A673 (cell line): ENCODE results near the gene SLC7A8. TPM values are rescaled to one million over a fixed set of nuclear protein-coding genes. Genes with fewer than 3 reads are reported as not detected.
"Not testable (repeated sequence)": the region's sequence is repeated elsewhere in the genome, so short reads cannot be mapped to it uniquely, and the experiment has no call there.

ENCODE experiments used
- BruUV-seq: library from RNA; stranded (reverse); fragments of 400-500 nt; replicated peaks from 2 replicates; lab custom pipeline; 2021; lab: Mats Ljungman, UMichigan
- CTCF ChIA-PET: fragments of 300-600 bp; sonication (Branson Sonifier 250); formaldehyde crosslinking; loops from one replicate; lab custom pipeline; 2022; ENCODE audit warnings: antibody characterized with exemption; lab: Charles Lee
- POLR2A ChIA-PET: fragments of 300-600 bp; sonication (Branson Sonifier 250); formaldehyde crosslinking; loops from one replicate; lab custom pipeline; 2022; ENCODE audit warnings: antibody characterized with exemption; ENCODE audit not compliant: low non-redundant PET; lab: Charles Lee
- DNase-seq: peaks from one replicate; pipeline ENCODE4 v3.0.0-alpha.2; 2015; ENCODE audit warnings: low spot score
- H3K27ac ChIP-seq: fragments of 200-600 bp; sonication (generic); 2 replicates; pipeline ENCODE4 v1.5.1; 2016; ENCODE audit warnings: mixed run types, low read depth, mild to moderate bottlenecking, mixed read lengths, antibody characterized with exemption, low read length; ENCODE audit not compliant: poor library complexity, severe bottlenecking
- H3K27me3 ChIP-seq: fragments of 200-600 bp; sonication (generic); replicated peaks from 2 replicates; pipeline ENCODE4 v1.6.1; 2017; ENCODE audit warnings: mixed run types, low read depth, mild to moderate bottlenecking, mixed read lengths, antibody characterized with exemption, low read length; ENCODE audit not compliant: insufficient read depth, poor library complexity
- H3K36me3 ChIP-seq: fragments of 200-600 bp; sonication (generic); 2 replicates; pipeline ENCODE4 v1.6.1; 2016; ENCODE audit warnings: mixed run types, mild to moderate bottlenecking, mixed read lengths, antibody characterized with exemption, low read length; ENCODE audit not compliant: insufficient read depth, poor library complexity, severe bottlenecking
- H3K4me1 ChIP-seq: fragments of 200-600 bp; sonication (generic); 2 replicates; pipeline ENCODE4 v1.6.1; 2017; ENCODE audit warnings: mixed run types, mild to moderate bottlenecking, mixed read lengths, antibody characterized with exemption, low read length; ENCODE audit not compliant: insufficient read depth, poor library complexity, severe bottlenecking
- H3K4me3 ChIP-seq: fragments of 200-600 bp; sonication (generic); 2 replicates; pipeline ENCODE4 v1.5.1; 2016; ENCODE audit warnings: low read depth, mixed run types, mild to moderate bottlenecking, mixed read lengths, low read length; ENCODE audit not compliant: poor library complexity, severe bottlenecking
- H3K9me3 ChIP-seq: fragments of 200-600 bp; sonication (generic); 2 replicates; pipeline ENCODE4 v1.6.1; 2016; ENCODE audit warnings: mixed run types, low read depth, mild to moderate bottlenecking, mixed read lengths, antibody characterized with exemption, low read length; ENCODE audit not compliant: poor library complexity, severe bottlenecking
- EZH2 ChIP-seq: fragments of 200-600 bp; sonication (generic); IDR thresholded peaks from 2 replicates; pipeline ENCODE4 v1.6.1; 2017; ENCODE audit warnings: borderline replicate concordance, low read depth, mild to moderate bottlenecking, mixed read lengths, antibody characterized with exemption, low read length; ENCODE audit not compliant: poor library complexity, severe bottlenecking
- intact Hi-C: fragments of 100-400 bp; cut with micrococcal nuclease; formaldehyde crosslinking; loops from one replicate; pipeline ENCODE4 v1.10.0; 2022; ENCODE audit not compliant: unreplicated experiment
- total RNA-seq: library from RNA; stranded (reverse); gene quantifications from 2 replicates; pipeline ENCODE4 v1.2.3, GENCODE V29; 2021
- TF ChIP-seq, protein P1 (sequence below): fragments of 300-800, 200-600 bp; sonication (generic); conservative IDR thresholded peaks from 2 replicates; pipeline ENCODE4 v1.5.1; 2017; ENCODE audit warnings: low read depth, mild to moderate bottlenecking, antibody characterized with exemption, low read length, moderate library complexity, mixed read lengths

SLC7A8 gene
- total RNA-seq, 1 experiment from 2014 or later = 18.3 TPM

DNA sequence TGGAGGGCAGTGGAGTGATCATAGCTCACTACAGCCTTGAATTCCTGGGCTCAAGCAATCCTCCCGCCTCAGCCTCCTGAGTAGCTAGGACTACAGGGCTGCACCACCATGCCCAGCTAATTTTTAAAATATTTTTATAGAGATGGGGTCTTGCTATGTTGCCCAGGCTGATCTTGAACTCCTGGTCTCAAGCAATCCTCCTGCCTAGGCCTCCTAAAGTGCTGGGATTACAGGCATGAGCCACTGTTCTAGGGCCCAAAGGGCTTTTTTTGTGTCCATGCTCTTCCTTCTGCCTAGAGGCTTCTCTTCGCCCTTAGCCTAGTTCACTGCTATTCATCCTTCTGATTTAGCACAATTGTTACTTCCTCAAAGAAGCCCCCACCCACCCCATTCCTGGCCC lies 13.0 kb upstream of the SLC7A8 start:
- H3K27me3 ChIP-seq, H3K9me3 ChIP-seq, H3K4me3 ChIP-seq, BruUV-seq, H3K4me1 ChIP-seq, DNase-seq, POLR2A ChIA-PET, H3K36me3 ChIP-seq, intact Hi-C loops, H3K27ac ChIP-seq: not testable (repeated sequence)
- CTCF ChIA-PET = interaction anchor here (0.7 kb wide), 1 partner anchor 13 kb away, joined by 3 read pairs; the partner anchor contains the start of gene SLC7A8

GRCh38 chr14:23195552-23196101 lies 12.2 kb upstream of the SLC7A8 start:
- H3K4me3 ChIP-seq = no peak overlapping the region
- no peak overlapping the region for H3K27ac ChIP-seq
- DNase-seq = no peak
- BruUV-seq = no TSS peak
- ChIA-PET CTCF (interaction anchor here (0.7 kb wide), 1 partner anchor 12 kb away, joined by 3 read pairs; the partner anchor contains the start of gene SLC7A8), POLR2A (no interaction called here)
- no peak for TF ChIP-seq EZH2
- TF ChIP-seq, protein P1, sequence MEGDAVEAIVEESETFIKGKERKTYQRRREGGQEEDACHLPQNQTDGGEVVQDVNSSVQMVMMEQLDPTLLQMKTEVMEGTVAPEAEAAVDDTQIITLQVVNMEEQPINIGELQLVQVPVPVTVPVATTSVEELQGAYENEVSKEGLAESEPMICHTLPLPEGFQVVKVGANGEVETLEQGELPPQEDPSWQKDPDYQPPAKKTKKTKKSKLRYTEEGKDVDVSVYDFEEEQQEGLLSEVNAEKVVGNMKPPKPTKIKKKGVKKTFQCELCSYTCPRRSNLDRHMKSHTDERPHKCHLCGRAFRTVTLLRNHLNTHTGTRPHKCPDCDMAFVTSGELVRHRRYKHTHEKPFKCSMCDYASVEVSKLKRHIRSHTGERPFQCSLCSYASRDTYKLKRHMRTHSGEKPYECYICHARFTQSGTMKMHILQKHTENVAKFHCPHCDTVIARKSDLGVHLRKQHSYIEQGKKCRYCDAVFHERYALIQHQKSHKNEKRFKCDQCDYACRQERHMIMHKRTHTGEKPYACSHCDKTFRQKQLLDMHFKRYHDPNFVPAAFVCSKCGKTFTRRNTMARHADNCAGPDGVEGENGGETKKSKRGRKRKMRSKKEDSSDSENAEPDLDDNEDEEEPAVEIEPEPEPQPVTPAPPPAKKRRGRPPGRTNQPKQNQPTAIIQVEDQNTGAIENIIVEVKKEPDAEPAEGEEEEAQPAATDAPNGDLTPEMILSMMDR = no peak
- H3K36me3 ChIP-seq = no peaks in the 10 kb centered on the region
- H3K9me3 ChIP-seq = no peaks in the 10 kb centered on the region
- intact Hi-C loops = no loop called here
- H3K4me1 ChIP-seq = no peaks in the 10 kb centered on the region
- H3K27me3 ChIP-seq = no peaks in the 10 kb centered on the region

GRCh38 chr14:23193432-23193831 lies 10.0 kb upstream of the SLC7A8 start:
- intact Hi-C loops = no loop called here
- CTCF ChIA-PET = no interaction called here

More at GRCh38 chr14:23193432-23193831, 10.0 kb upstream of the SLC7A8 start:
- Histone ChIP-seq H3K36me3 (no peaks in the 10 kb centered on the region), H3K9me3 (no peaks in the 10 kb centered on the region), H3K4me1 (no peaks in the 10 kb centered on the region), H3K27me3 (no peaks in the 10 kb centered on the region), H3K4me3 (no peak overlapping the region), H3K27ac (no peak overlapping the region)
- DNase-seq = no peak
- BruUV-seq = no TSS peak
- no peak for TF ChIP-seq EZH2
- TF ChIP-seq, protein P1 = no peak
- POLR2A ChIA-PET = no interaction called here
